ENCODE results near the gene NPIPB6. TPM values are rescaled to one million over a fixed set of nuclear protein-coding genes. Genes with fewer than 3 reads are reported as not detected.

Gene NPIPB6
- total RNA-seq, 1 experiment from 2014 or later, result 2.1 TPM

GRCh38 chr16:28320741-28321140 is 42.6 kb downstream of the NPIPB6 start:
- no peak overlapping the region for H3K4me2 ChIP-seq (ENCODE audit: low read length)
- no peaks in the 10 kb centered on the region for H3K9me3 ChIP-seq (ENCODE audit: control insufficient read depth in 1 of 2, insufficient read depth in 1 of 2, low read depth in 1 of 2, low read length in 2 of 2)
- H2AFZ ChIP-seq (ENCODE audit: low read depth, low read length, poor library complexity, severe bottlenecking), result no peak overlapping the region
- no TSS peak for BruUV-seq (replicated peaks)
- no peaks in the 10 kb centered on the region for H3K79me2 ChIP-seq (ENCODE audit: insufficient read depth, low read length)
- RAD21 ChIA-PET (ENCODE audit: low non-redundant PET in 1 of 2, low total read pairs in 2 of 2, uncharacterized antibody in 2 of 2, unreplicated experiment in 2 of 2), result no interaction called here
- intact Hi-C loops (cut with micrococcal nuclease), result loop anchor here (5.0 kb wide), 1 partner anchor 227 kb away; no protein-coding TSS in a partner anchor
- H3K9me2 ChIP-seq (ENCODE audit: insufficient read depth), result no peaks in the 10 kb centered on the region
- no peak overlapping the region for H3K4me3 ChIP-seq (replicated peaks in 1 of 2; ENCODE audit: low read depth in 1 of 2, low read length in 2 of 2)
- no peak overlapping the region for H3K9ac ChIP-seq (ENCODE audit: low read length)
- TF ChIP-seq SIN3A (IDR thresholded peaks at IDR 0.05; ENCODE audit: low read depth) (no peak), TCF7L2 (IDR thresholded peaks at IDR 0.05; ENCODE audit: borderline replicate concordance, extremely low read depth, insufficient read depth, insufficient read length) (no peak), ELF1 (IDR thresholded peaks at IDR 0.05; ENCODE audit: borderline replicate concordance, low read depth) (no peak), ZBTB33 (IDR thresholded peaks at IDR 0.05; ENCODE audit: extremely low read depth, insufficient replicate concordance, low read length) (no peak)
- no peaks in the 10 kb centered on the region for H4K20me1 ChIP-seq (ENCODE audit: insufficient read depth)
- POLR2A ChIA-PET, result no interaction called here
- DNase-seq (ENCODE audit: low read depth, low spot score), result no peak
- no peak for ATAC-seq
- CTCF ChIA-PET, result interaction anchor here (1.3 kb wide), 1 partner anchor 43 kb away, joined by 4 read pairs; no protein-coding TSS in a partner anchor
- no peaks in the 10 kb centered on the region for H3K27me3 ChIP-seq (ENCODE audit: insufficient read depth, low read length)
- peaks cover 0 to 4% of the 10 kb centered on the region in 2 experiments; a peak in 1 of 4 replicates for H3K36me3 ChIP-seq (ENCODE audit: control insufficient read depth in 1 of 2, insufficient read depth in 2 of 2, low read length in 2 of 2)
- peaks cover 4 to 10% of the 10 kb centered on the region in 2 experiments; a peak in 2 of 4 replicates for H3K4me1 ChIP-seq (ENCODE audit: control insufficient read depth in 1 of 2, insufficient read depth in 2 of 2, low read length in 2 of 2)
- H3K27ac ChIP-seq (ENCODE audit: low read depth, low read length), result no peak overlapping the region

- Histone ChIP-seq H3K4me2 (ENCODE audit: low read length) (no peak overlapping the region), H3K36me3 (ENCODE audit: control insufficient read depth in 1 of 2, insufficient read depth in 2 of 2, low read length in 2 of 2) (peaks cover 0 to 4% of the 10 kb centered on the region in 2 experiments; a peak in 1 of 4 replicates), H3K4me1 (ENCODE audit: control insufficient read depth in 1 of 2, insufficient read depth in 2 of 2, low read length in 2 of 2) (peaks cover 4 to 10% of the 10 kb centered on the region in 2 experiments; a peak in 2 of 4 replicates), H3K9me2 (ENCODE audit: insufficient read depth) (no peaks in the 10 kb centered on the region), H3K27ac (ENCODE audit: low read depth, low read length) (no peak overlapping the region), H3K79me2 (ENCODE audit: insufficient read depth, low read length) (no peaks in the 10 kb centered on the region), H3K9ac (ENCODE audit: low read length) (no peak overlapping the region), H3K9me3 (ENCODE audit: control insufficient read depth in 1 of 2, insufficient read depth in 1 of 2, low read depth in 1 of 2, low read length in 2 of 2) (no peaks in the 10 kb centered on the region), H3K4me3 (replicated peaks in 1 of 2; ENCODE audit: low read depth in 1 of 2, low read length in 2 of 2) (no peak overlapping the region), H3K27me3 (ENCODE audit: insufficient read depth, low read length) (no peaks in the 10 kb centered on the region), H2AFZ (ENCODE audit: low read depth, low read length, poor library complexity, severe bottlenecking) (no peak overlapping the region), H4K20me1 (ENCODE audit: insufficient read depth) (no peaks in the 10 kb centered on the region)
- intact Hi-C loops (cut with micrococcal nuclease), result loop anchor here (5.0 kb wide), 1 partner anchor 227 kb away; no protein-coding TSS in a partner anchor
- CTCF ChIA-PET, result interaction anchor here (1.3 kb wide), 1 partner anchor 42 kb away, joined by 4 read pairs; no protein-coding TSS in a partner anchor
- RAD21 ChIA-PET (ENCODE audit: low non-redundant PET in 1 of 2, low total read pairs in 2 of 2, uncharacterized antibody in 2 of 2, unreplicated experiment in 2 of 2), result no interaction called here
- POLR2A ChIA-PET, result no interaction called here
- no TSS peak for BruUV-seq (replicated peaks)
- ATAC-seq, result no peak
- DNase-seq (ENCODE audit: low read depth, low spot score), result no peak
- no peak for TF ChIP-seq ZFX (IDR thresholded peaks at IDR 0.05)
- no peak for TF ChIP-seq EGR1 (IDR thresholded peaks at IDR 0.05; ENCODE audit: low read depth)
- no peak for TF ChIP-seq SRF (IDR thresholded peaks at IDR 0.05; ENCODE audit: low read depth)
- no peak for TF ChIP-seq EZH2 (IDR thresholded peaks at IDR 0.05)
- no peak for TF ChIP-seq EZH2phosphoT487 (IDR thresholded peaks at IDR 0.05; ENCODE audit: borderline replicate concordance)
- TF ChIP-seq YY1 (IDR thresholded peaks at IDR 0.05; ENCODE audit: extremely low read depth, insufficient replicate concordance, low read depth, low read length), result no peak
- TF ChIP-seq CBX3 (IDR thresholded peaks at IDR 0.05; ENCODE audit: low read depth), result no peak
- no peak for TF ChIP-seq POLR2A (IDR thresholded peaks at IDR 0.05; ENCODE audit: borderline replicate concordance, extremely low read depth, insufficient read depth, insufficient read length)
- no peak for TF ChIP-seq CTCF (IDR thresholded peaks at IDR 0.05 in 2 of 3, conservative IDR thresholded peaks at IDR 0.05 in 1 of 3; ENCODE audit: borderline replicate concordance in 1 of 3, insufficient read depth in 1 of 3, low read depth in 2 of 3, low read length in 2 of 3)
- TF ChIP-seq ZNF274 (IDR thresholded peaks at IDR 0.05; ENCODE audit: low read depth, low read length), result no peak
- no peak for TF ChIP-seq SP1 (IDR thresholded peaks at IDR 0.05; ENCODE audit: low read depth)
- no peak for TF ChIP-seq TCF7L2 (IDR thresholded peaks at IDR 0.05; ENCODE audit: borderline replicate concordance, extremely low read depth, insufficient read depth, insufficient read length)
These were observed 43.2 kb downstream of the NPIPB6 start for GRCh38 chr16:28320023-28320561.
